OCI-LY3 (cell line): ENCODE results near the gene KDM4B.

Source experiments
- CTCF ChIP-seq: fragments of 200-600, 300-600 bp; sonication (generic); IDR thresholded peaks from 2 replicates; pipeline ENCODE4 v1.5.1; 2014; ENCODE audit warnings: antibody characterized with exemption, low read length, low read depth
- EZH2phosphoT487 ChIP-seq: fragments of 200-600 bp; shearing (Covaris generic); IDR thresholded peaks from 2 replicates; pipeline ENCODE4 v1.6.1; 2018; ENCODE audit warnings: antibody characterized with exemption, mixed run types, low read depth

- TF ChIP-seq CTCF (no peak), EZH2phosphoT487 (no peak)
Observed at GRCh38 chr19:5018224-5019015, 49.5 kb downstream of the KDM4B start.
